SK-N-SH treated with all-trans-retinoic acid at 6 μM for 48 hours (cell line): ENCODE data around the gene ACTN4.

Experiments used
- ATAC-seq: fragments of 200-7000 bp; cut with Tn5 transposase; 3 replicates; pipeline ENCODE4 v1.9.1; 2020; ENCODE audit warnings: mild to moderate bottlenecking, moderate library complexity
- ARNTL ChIP-seq: fragments of 450-650 bp; formaldehyde crosslinking; IDR thresholded peaks from 2 replicates; pipeline ENCODE4 v1.5.0; 2020; ENCODE audit warnings: low read depth, mild to moderate bottlenecking, moderate library complexity, borderline replicate concordance
- BACH2 ChIP-seq: fragments of 250-450 bp; sonication (Bioruptor Pico); IDR thresholded peaks from 2 replicates; pipeline ENCODE4 v1.9.0; 2021; ENCODE audit warnings: mild to moderate bottlenecking, borderline replicate concordance
- CREB5 ChIP-seq: fragments of 250-450 bp; sonication (Bioruptor Pico); IDR thresholded peaks from 2 replicates; pipeline ENCODE4 v1.5.1; 2020; ENCODE audit warnings: low read depth, mild to moderate bottlenecking, moderate library complexity
- CSRNP3 ChIP-seq: fragments of 250-450 bp; sonication (Bioruptor Pico); IDR thresholded peaks from 2 replicates; pipeline ENCODE4 v1.5.1; 2021; ENCODE audit warnings: mild to moderate bottlenecking, moderate library complexity
- ESRRG ChIP-seq: fragments of 250-450 bp; sonication (Bioruptor Pico); IDR thresholded peaks from 2 replicates; pipeline ENCODE4 v1.6.1; 2021; ENCODE audit warnings: mild to moderate bottlenecking
- GLIS3 ChIP-seq: fragments of 250-450 bp; sonication (Bioruptor Pico); IDR thresholded peaks from 2 replicates; pipeline ENCODE4 v1.5.0; 2020; ENCODE audit warnings: mild to moderate bottlenecking, moderate library complexity
- ISL1 ChIP-seq: fragments of 250-450 bp; sonication (Bioruptor Pico); IDR thresholded peaks from 2 replicates; pipeline ENCODE4 v2.1.2; 2022; ENCODE audit warnings: mild to moderate bottlenecking, moderate library complexity
- OSR1 ChIP-seq: fragments of 250-450 bp; sonication (Bioruptor Pico); IDR thresholded peaks from 2 replicates; pipeline ENCODE4 v1.8.0; 2022; ENCODE audit warnings: moderate library complexity, mild to moderate bottlenecking, inconsistent platforms
- PATZ1 ChIP-seq: fragments of 250-450 bp; sonication (Bioruptor Pico); IDR thresholded peaks from 2 replicates; pipeline ENCODE4 v1.8.0; 2020; ENCODE audit warnings: mild to moderate bottlenecking, moderate library complexity, borderline replicate concordance
- PPARA ChIP-seq: fragments of 250-450 bp; sonication (Bioruptor Pico); IDR thresholded peaks from 2 replicates; pipeline ENCODE4 v1.5.0; 2020; ENCODE audit warnings: mild to moderate bottlenecking, borderline replicate concordance
- RARB ChIP-seq: fragments of 250-450 bp; sonication (Bioruptor Pico); IDR thresholded peaks from 2 replicates; pipeline ENCODE4 v1.8.0; 2021; ENCODE audit warnings: mild to moderate bottlenecking, moderate library complexity
- SNAI2 ChIP-seq: fragments of 250-450 bp; sonication (Bioruptor Pico); IDR thresholded peaks from 2 replicates; pipeline ENCODE4 v1.5.0; 2020; ENCODE audit warnings: mild to moderate bottlenecking, moderate library complexity
- TCF4 ChIP-seq: fragments of 250-450 bp; sonication (Bioruptor Pico); IDR thresholded peaks from 2 replicates; pipeline ENCODE4 v1.8.0; 2021; ENCODE audit warnings: mild to moderate bottlenecking, moderate library complexity, borderline replicate concordance
- TSHZ2 ChIP-seq: fragments of 250-450 bp; sonication (Bioruptor Pico); IDR thresholded peaks from 2 replicates; pipeline ENCODE4 v1.5.0; 2020; ENCODE audit warnings: mild to moderate bottlenecking, moderate library complexity
- ZFP3 ChIP-seq: fragments of 250-450 bp; sonication (Bioruptor Pico); IDR thresholded peaks from 2 replicates; pipeline ENCODE4 v1.5.0; 2020; ENCODE audit warnings: mild to moderate bottlenecking, moderate library complexity
- ZFP30 ChIP-seq: fragments of 450-650 bp; formaldehyde crosslinking; IDR thresholded peaks from 2 replicates; pipeline ENCODE4 v1.5.0; 2022; ENCODE audit warnings: mild to moderate bottlenecking, moderate library complexity
- ZNF565 ChIP-seq: fragments of 450-650 bp; formaldehyde crosslinking; conservative IDR thresholded peaks from 2 replicates; pipeline ENCODE4 v1.5.0; 2020; ENCODE audit warnings: low read depth, mild to moderate bottlenecking, moderate library complexity
- ZNF70 ChIP-seq: fragments of 450-650 bp; formaldehyde crosslinking; IDR thresholded peaks from 2 replicates; pipeline ENCODE4 v1.5.0; 2020; ENCODE audit warnings: mild to moderate bottlenecking, moderate library complexity
- ZNF8 ChIP-seq: fragments of 450-650 bp; formaldehyde crosslinking; IDR thresholded peaks from 2 replicates; pipeline ENCODE4 v1.5.0; 2020; ENCODE audit warnings: mild to moderate bottlenecking, moderate library complexity

ACTN4 gene

GRCh38 chr19:38734426-38735256 lies 87.2 kb downstream of the ACTN4 start:
- peak; percentile 24 for ATAC-seq
- no peak for TF ChIP-seq GLIS3 (CRISPR knock-in tag)
- no peak for TF ChIP-seq ZNF70 (CRISPR knock-in tag)
- TF ChIP-seq, all 23 proteins: peak for 0

- TF ChIP-seq PATZ1 (CRISPR knock-in tag) (no peak), CREB5 (CRISPR knock-in tag) (no peak), ESRRG (no peak), BACH2 (no peak), TSHZ2 (no peak), PPARA (no peak), ARNTL (no peak), SNAI2 (no peak), OSR1 (no peak), ISL1 (CRISPR knock-in tag) (no peak), ZNF8 (CRISPR knock-in tag) (no peak), GLIS3 (CRISPR knock-in tag) (no peak), CSRNP3 (CRISPR knock-in tag) (no peak), ZNF70 (CRISPR knock-in tag) (no peak)
Observed at GRCh38 chr19:38735257-38735686, 87.8 kb downstream of the ACTN4 start.

GRCh38 chr19:38736036-38736412 lies 88.6 kb downstream of the ACTN4 start:
- TF ChIP-seq SNAI2: no peak
- no peak for TF ChIP-seq BACH2
- peak; percentile 15 for ATAC-seq

More at GRCh38 chr19:38735257-38735686, 87.8 kb downstream of the ACTN4 start:
- peak; percentile 3; the same call in 1 of the 3 replicates for ATAC-seq

GRCh38 chr19:38736413-38737280 lies 89.2 kb downstream of the ACTN4 start:
- peak; percentile 1 for ATAC-seq

More at GRCh38 chr19:38736413-38737280, 89.2 kb downstream of the ACTN4 start:
- TF ChIP-seq OSR1 (no peak), PPARA (no peak), PATZ1 (CRISPR knock-in tag) (no peak), ISL1 (CRISPR knock-in tag) (no peak), RARB (no peak), ZFP30 (CRISPR knock-in tag) (no peak), ESRRG (no peak), ZFP3 (CRISPR knock-in tag) (no peak), TCF4 (CRISPR knock-in tag) (no peak), TSHZ2 (no peak), ZNF8 (CRISPR knock-in tag) (no peak), ZNF70 (CRISPR knock-in tag) (no peak), CREB5 (CRISPR knock-in tag) (no peak), ZNF565 (no peak), GLIS3 (CRISPR knock-in tag) (no peak)
